ENCODE data around the gene TPPP2. TPM values are rescaled to one million over a fixed set of nuclear protein-coding genes. Genes with fewer than 3 reads are reported as not detected.

The TPPP2 gene
- polyA plus RNA-seq, 1 donor from 2014 or later: not detected

- no peaks in the 10 kb centered on the region for H3K36me3 ChIP-seq (ENCODE audit: insufficient read depth, low read length)
- no peak overlapping the region for H3K4me3 ChIP-seq (ENCODE audit: low read length)
- no peaks in the 10 kb centered on the region for H3K9me3 ChIP-seq (ENCODE audit: low read length)
- no peaks in the 10 kb centered on the region for H3K27me3 ChIP-seq (ENCODE audit: insufficient read depth, low read depth, low read length)
- H3F3A ChIP-seq (ENCODE audit: insufficient read depth, low read length, poor library complexity, severe bottlenecking): no peaks in the 10 kb centered on the region
- H3K79me2 ChIP-seq (replicated peaks; ENCODE audit: insufficient read depth, low read length): no peaks in the 10 kb centered on the region
- H4K20me1 ChIP-seq (ENCODE audit: insufficient read depth): no peaks in the 10 kb centered on the region
- TF ChIP-seq POLR2AphosphoS5 (IDR thresholded peaks at IDR 0.05) (no peak), EP300 (conservative IDR thresholded peaks at IDR 0.05; ENCODE audit: poor library complexity, severe bottlenecking) (no peak), REST (IDR thresholded peaks at IDR 0.05; ENCODE audit: borderline replicate concordance) (no peak), CTCF (IDR thresholded peaks at IDR 0.05; ENCODE audit: poor library complexity, severe bottlenecking) (no peak), RAD21 (conservative IDR thresholded peaks at IDR 0.05) (no peak), EZH2 (IDR thresholded peaks at IDR 0.05; ENCODE audit: borderline replicate concordance, insufficient read depth, low read length, poor library complexity, severe bottlenecking) (no peak), MXI1 (conservative IDR thresholded peaks at IDR 0.05; ENCODE audit: poor library complexity, severe bottlenecking) (no peak), TAF1 (IDR thresholded peaks at IDR 0.05; ENCODE audit: low read depth) (no peak), SMC3 (conservative IDR thresholded peaks at IDR 0.05; ENCODE audit: poor library complexity) (no peak)
- H3K9ac ChIP-seq (ENCODE audit: low read length): no peak overlapping the region
- H3K4me2 ChIP-seq (ENCODE audit: low read length): no peak overlapping the region
- H3K27ac ChIP-seq (ENCODE audit: low read length): no peak overlapping the region
- no peak overlapping the region for H2AFZ ChIP-seq (ENCODE audit: low read depth, low read length)
- no peaks in the 10 kb centered on the region for H3K9me2 ChIP-seq (ENCODE audit: insufficient read depth, low read length)
These were observed 14.1 kb downstream of the TPPP2 start for GRCh38 chr14:21043974-21044618.

GRCh38 chr14:21047378-21047781 is 17.4 kb downstream of the TPPP2 start:
- Histone ChIP-seq H3K9me3 (ENCODE audit: low read length) (no peaks in the 10 kb centered on the region), H3K9me2 (ENCODE audit: insufficient read depth, low read length) (no peaks in the 10 kb centered on the region), H3F3A (ENCODE audit: insufficient read depth, low read length, poor library complexity, severe bottlenecking) (no peaks in the 10 kb centered on the region), H3K79me2 (replicated peaks; ENCODE audit: insufficient read depth, low read length) (no peaks in the 10 kb centered on the region), H3K27me3 (ENCODE audit: insufficient read depth, low read depth, low read length) (no peaks in the 10 kb centered on the region), H3K9ac (ENCODE audit: low read length) (no peak overlapping the region), H3K27ac (ENCODE audit: low read length) (no peak overlapping the region), H3K4me3 (ENCODE audit: low read length) (no peak overlapping the region), H3K36me3 (ENCODE audit: insufficient read depth, low read length) (no peaks in the 10 kb centered on the region), H3K4me2 (ENCODE audit: low read length) (no peak overlapping the region), H2AFZ (ENCODE audit: low read depth, low read length) (no peak overlapping the region), H4K20me1 (ENCODE audit: insufficient read depth) (no peaks in the 10 kb centered on the region)
- TF ChIP-seq RAD21 (conservative IDR thresholded peaks at IDR 0.05) (no peak), TAF1 (IDR thresholded peaks at IDR 0.05; ENCODE audit: low read depth) (no peak), REST (IDR thresholded peaks at IDR 0.05; ENCODE audit: borderline replicate concordance) (no peak), EZH2 (IDR thresholded peaks at IDR 0.05; ENCODE audit: borderline replicate concordance, insufficient read depth, low read length, poor library complexity, severe bottlenecking) (no peak), MXI1 (conservative IDR thresholded peaks at IDR 0.05; ENCODE audit: poor library complexity, severe bottlenecking) (no peak), CTCF (IDR thresholded peaks at IDR 0.05; ENCODE audit: poor library complexity, severe bottlenecking) (no peak), POLR2AphosphoS5 (IDR thresholded peaks at IDR 0.05) (no peak), SMC3 (conservative IDR thresholded peaks at IDR 0.05; ENCODE audit: poor library complexity) (no peak), EP300 (conservative IDR thresholded peaks at IDR 0.05; ENCODE audit: poor library complexity, severe bottlenecking) (no peak)

Measured in neural cell (in vitro differentiated cells).